Heart left ventricle (tissue), 13 donors: ENCODE results near the gene MGST3.

Source experiments
- POLR2A ChIP-seq, 2 donors: fragments of 450-650 bp; IDR thresholded peaks; one replicate each; pipeline ENCODE4 v1.6.1; 2017; ENCODE audit warnings: antibody characterized with exemption in 2 of 2, mild to moderate bottlenecking in 2 of 2, moderate library complexity in 2 of 2
- TF ChIP-seq, protein P1 (sequence below), 12 donors: fragments of 200-600 bp; sonication (generic) in 4 of 12; IDR thresholded peaks; one replicate each; pipeline versions ENCODE4 v1.5.0 to v1.8.0; 2018 to 2022; ENCODE audit warnings: antibody characterized with exemption in 12 of 12, mild to moderate bottlenecking in 5 of 12
- donor health status: ischemic (EF 13 %, LVEDD 7.1; RV severe dilation, severe dysfunction).
- donor health status: DM: no; HTN: yes; CAD: no.
- donor health status: DM: no; HTN: no; CAD: no.
- donor health status: ischemic (EF 25% LVEDD 6.9; RV normal size, moderate dysfunction).
- donor health status: ischemic (EF 25% LVEDD 5.7; RV mildly dilated, moderate dysfunction).
- donor health status: ischemic (EF 35%, LVEDD 5.7; RV mildly dilated, moderate dysfunction).
- donor health status: nonischemic (EF 11% LVEDD 7.7; RV severe dilation, severe dysfunction).
- donor health status: DM: yes; HTN: yes; CAD: no.
- donor health status: PGD.
- donor health status: ischemic (EF 29% LVEDD 5.4; RV normal size, mild dysfunction).
- donor health status: nonischemic (EF 23%, LVEDD 6.1; RV moderate dilation, normal function).

DNA sequence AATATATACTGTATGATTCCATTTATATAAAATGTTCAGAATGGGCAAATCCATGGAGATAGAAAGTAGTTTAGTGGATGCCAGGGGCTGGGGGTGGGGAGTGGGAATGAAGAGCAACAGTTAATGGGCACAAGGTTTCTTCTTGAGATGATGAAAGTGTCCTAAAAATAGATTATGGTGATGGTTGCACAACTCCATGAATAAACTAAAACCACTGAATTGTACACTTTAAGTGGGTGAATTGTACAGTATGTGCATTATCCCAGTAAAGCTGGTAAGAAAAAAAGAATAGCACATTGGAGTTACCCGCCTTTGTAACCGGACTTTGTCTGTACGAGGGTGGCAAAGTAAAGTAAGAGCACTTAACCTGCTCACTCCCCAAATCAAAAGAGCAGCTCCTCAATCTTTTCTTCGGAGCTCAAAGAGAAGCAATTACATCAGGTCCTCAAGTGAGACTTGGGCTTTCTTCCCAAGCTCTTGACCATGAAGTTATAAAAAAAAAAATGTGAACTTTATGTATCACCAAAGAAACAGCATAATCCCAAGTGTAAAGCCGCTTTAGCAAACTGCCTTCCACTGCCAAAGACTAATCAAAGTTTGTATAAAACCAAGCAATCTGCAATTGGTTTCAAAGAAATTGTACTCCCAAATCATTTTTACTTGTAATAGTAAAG is 35.3 kb downstream of the MGST3 start:
- TF ChIP-seq, protein P1, sequence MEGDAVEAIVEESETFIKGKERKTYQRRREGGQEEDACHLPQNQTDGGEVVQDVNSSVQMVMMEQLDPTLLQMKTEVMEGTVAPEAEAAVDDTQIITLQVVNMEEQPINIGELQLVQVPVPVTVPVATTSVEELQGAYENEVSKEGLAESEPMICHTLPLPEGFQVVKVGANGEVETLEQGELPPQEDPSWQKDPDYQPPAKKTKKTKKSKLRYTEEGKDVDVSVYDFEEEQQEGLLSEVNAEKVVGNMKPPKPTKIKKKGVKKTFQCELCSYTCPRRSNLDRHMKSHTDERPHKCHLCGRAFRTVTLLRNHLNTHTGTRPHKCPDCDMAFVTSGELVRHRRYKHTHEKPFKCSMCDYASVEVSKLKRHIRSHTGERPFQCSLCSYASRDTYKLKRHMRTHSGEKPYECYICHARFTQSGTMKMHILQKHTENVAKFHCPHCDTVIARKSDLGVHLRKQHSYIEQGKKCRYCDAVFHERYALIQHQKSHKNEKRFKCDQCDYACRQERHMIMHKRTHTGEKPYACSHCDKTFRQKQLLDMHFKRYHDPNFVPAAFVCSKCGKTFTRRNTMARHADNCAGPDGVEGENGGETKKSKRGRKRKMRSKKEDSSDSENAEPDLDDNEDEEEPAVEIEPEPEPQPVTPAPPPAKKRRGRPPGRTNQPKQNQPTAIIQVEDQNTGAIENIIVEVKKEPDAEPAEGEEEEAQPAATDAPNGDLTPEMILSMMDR (IDR thresholded peaks at IDR 0.05) = no peak
- TF ChIP-seq POLR2A (IDR thresholded peaks at IDR 0.05) = no peak
